ENCODE measurements around the gene FBXL4. TPM values are rescaled to one million over a fixed set of nuclear protein-coding genes. Genes with fewer than 3 reads are reported as not detected.

The FBXL4 gene
- total and polyA plus RNA-seq, 2 experiments from 2014 or later: 7.2 to 12.7 TPM

GRCh38 chr6:98975421-98975820, 27.7 kb upstream of the FBXL4 start:
- TF ChIP-seq, protein P1, sequence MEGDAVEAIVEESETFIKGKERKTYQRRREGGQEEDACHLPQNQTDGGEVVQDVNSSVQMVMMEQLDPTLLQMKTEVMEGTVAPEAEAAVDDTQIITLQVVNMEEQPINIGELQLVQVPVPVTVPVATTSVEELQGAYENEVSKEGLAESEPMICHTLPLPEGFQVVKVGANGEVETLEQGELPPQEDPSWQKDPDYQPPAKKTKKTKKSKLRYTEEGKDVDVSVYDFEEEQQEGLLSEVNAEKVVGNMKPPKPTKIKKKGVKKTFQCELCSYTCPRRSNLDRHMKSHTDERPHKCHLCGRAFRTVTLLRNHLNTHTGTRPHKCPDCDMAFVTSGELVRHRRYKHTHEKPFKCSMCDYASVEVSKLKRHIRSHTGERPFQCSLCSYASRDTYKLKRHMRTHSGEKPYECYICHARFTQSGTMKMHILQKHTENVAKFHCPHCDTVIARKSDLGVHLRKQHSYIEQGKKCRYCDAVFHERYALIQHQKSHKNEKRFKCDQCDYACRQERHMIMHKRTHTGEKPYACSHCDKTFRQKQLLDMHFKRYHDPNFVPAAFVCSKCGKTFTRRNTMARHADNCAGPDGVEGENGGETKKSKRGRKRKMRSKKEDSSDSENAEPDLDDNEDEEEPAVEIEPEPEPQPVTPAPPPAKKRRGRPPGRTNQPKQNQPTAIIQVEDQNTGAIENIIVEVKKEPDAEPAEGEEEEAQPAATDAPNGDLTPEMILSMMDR (IDR thresholded peaks at IDR 0.05; ENCODE audit: low read depth, low read length): no peak
- H3K27me3 ChIP-seq: no peaks in the 10 kb centered on the region
- no peaks in the 10 kb centered on the region for H3K9me3 ChIP-seq (ENCODE audit: low read depth)
- no peak for DNase-seq (ENCODE audit: low read depth in 1 of 2, low spot score in 1 of 2)
- H3K27ac ChIP-seq: no peak overlapping the region
- H3K4me3 ChIP-seq: no peak overlapping the region
- no peaks in the 10 kb centered on the region for H3K4me1 ChIP-seq (ENCODE audit: low read depth)
- no peaks in the 10 kb centered on the region for H3K36me3 ChIP-seq

- no peaks in the 10 kb centered on the region for H3K9me3 ChIP-seq (ENCODE audit: low read depth)
- H3K4me3 ChIP-seq: no peak overlapping the region
- H3K27me3 ChIP-seq: no peaks in the 10 kb centered on the region
- H3K27ac ChIP-seq: no peak overlapping the region
- H3K36me3 ChIP-seq: no peaks in the 10 kb centered on the region
- H3K4me1 ChIP-seq (ENCODE audit: low read depth): no peaks in the 10 kb centered on the region
- no peak for DNase-seq (ENCODE audit: low read depth in 1 of 2, low spot score in 1 of 2)
- TF ChIP-seq, protein P1 (IDR thresholded peaks at IDR 0.05; ENCODE audit: low read depth, low read length): no peak
These were observed 26.6 kb upstream of the FBXL4 start for GRCh38 chr6:98974309-98974708.

DNA sequence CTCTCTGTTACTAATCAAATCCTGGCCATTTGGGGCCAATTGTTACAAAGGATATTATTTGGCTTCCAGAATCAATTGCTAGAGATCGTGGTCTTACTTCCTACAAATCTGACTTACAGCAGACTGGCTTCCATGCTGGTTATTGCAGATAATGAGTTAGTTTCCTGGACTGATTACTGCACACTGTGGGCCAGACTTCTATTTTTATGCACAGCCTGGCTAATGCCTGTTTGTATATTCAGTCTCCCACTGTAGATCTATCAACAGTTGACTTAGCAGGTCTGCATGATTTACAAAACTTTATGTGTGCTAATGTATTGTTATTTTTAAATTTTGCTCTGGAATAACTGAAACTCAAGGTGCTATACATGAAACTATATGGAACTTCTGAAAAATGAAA, 25.8 kb upstream of the FBXL4 start:
- no peaks in the 10 kb centered on the region for H3K27me3 ChIP-seq
- H3K27ac ChIP-seq: no peak overlapping the region
- DNase-seq (ENCODE audit: low read depth in 1 of 2, low spot score in 1 of 2): no peak
- no peaks in the 10 kb centered on the region for H3K36me3 ChIP-seq
- TF ChIP-seq, protein P1 (IDR thresholded peaks at IDR 0.05; ENCODE audit: low read depth, low read length): no peak
- no peak overlapping the region for H3K4me3 ChIP-seq
- no peaks in the 10 kb centered on the region for H3K4me1 ChIP-seq (ENCODE audit: low read depth)
- no peaks in the 10 kb centered on the region for H3K9me3 ChIP-seq (ENCODE audit: low read depth)

- Histone ChIP-seq H3K4me1 (ENCODE audit: low read depth) (no peaks in the 10 kb centered on the region), H3K9me3 (ENCODE audit: low read depth) (no peaks in the 10 kb centered on the region), H3K27me3 (no peaks in the 10 kb centered on the region), H3K4me3 (no peak overlapping the region), H3K27ac (no peak overlapping the region), H3K36me3 (no peaks in the 10 kb centered on the region)
- TF ChIP-seq, protein P1 (IDR thresholded peaks at IDR 0.05; ENCODE audit: low read depth, low read length): no peak
- no peak for DNase-seq (ENCODE audit: low read depth in 1 of 2, low spot score in 1 of 2)
These were observed 23.6 kb upstream of the FBXL4 start for GRCh38 chr6:98971303-98971702.

DNA sequence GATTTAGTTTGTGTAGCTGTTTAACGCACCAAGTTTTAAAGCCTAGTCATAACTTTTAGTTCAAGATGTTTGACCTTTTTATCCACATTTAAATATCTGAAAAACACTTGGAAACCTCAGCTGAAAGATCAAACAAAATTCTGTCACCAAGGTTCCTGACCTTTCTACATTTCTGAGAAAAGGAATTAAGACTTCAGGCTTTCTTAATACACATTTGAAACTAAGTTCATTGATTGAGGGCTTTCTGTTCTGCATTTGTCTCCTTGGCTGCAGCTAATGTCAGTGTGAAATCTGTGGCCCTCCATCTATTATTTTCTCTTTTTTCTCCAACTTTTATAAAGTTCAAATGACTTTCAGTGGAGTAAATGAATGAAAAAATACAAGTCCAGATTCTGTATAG, 22.7 kb upstream of the FBXL4 start:
- H3K27me3 ChIP-seq: no peaks in the 10 kb centered on the region
- no peak for DNase-seq (ENCODE audit: low read depth in 1 of 2, low spot score in 1 of 2)
- no peaks in the 10 kb centered on the region for H3K4me1 ChIP-seq (ENCODE audit: low read depth)
- no peak overlapping the region for H3K4me3 ChIP-seq
- H3K9me3 ChIP-seq (ENCODE audit: low read depth): no peaks in the 10 kb centered on the region
- H3K36me3 ChIP-seq: no peaks in the 10 kb centered on the region
- no peak overlapping the region for H3K27ac ChIP-seq
- TF ChIP-seq, protein P1 (IDR thresholded peaks at IDR 0.05; ENCODE audit: low read depth, low read length): no peak

DNA sequence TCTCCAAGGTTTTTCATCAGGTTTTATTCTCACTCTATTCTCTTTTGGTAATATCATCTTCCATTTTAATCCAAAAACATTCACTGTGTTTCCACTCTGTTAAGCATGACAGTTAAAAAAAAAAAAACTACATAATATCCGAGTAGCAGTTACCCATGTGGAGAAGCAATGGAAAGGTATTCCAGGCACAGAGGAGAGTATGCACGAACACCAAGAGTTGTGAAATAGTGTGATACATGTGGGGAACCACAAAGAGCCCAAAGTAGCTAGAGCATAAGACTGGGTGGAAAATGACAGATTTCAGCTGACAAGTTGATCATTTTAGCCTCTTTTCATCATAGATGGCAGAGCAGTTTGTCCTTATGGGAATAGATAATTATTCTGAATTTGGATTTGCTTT, 19.9 kb upstream of the FBXL4 start:
- no peak for DNase-seq (ENCODE audit: low read depth in 1 of 2, low spot score in 1 of 2)
- Histone ChIP-seq H3K4me3 (no peak overlapping the region), H3K27me3 (no peaks in the 10 kb centered on the region), H3K4me1 (ENCODE audit: low read depth) (peaks cover 4% of the 10 kb centered on the region), H3K9me3 (ENCODE audit: low read depth) (no peaks in the 10 kb centered on the region), H3K27ac (no peak overlapping the region), H3K36me3 (no peaks in the 10 kb centered on the region)
- TF ChIP-seq, protein P1 (IDR thresholded peaks at IDR 0.05; ENCODE audit: low read depth, low read length): no peak

Data from cardiac muscle cell (in vitro differentiated cells and primary cell).